NCI-H460 (cell line): ENCODE measurements around the gene ARPC4. TPM values are rescaled to one million over a fixed set of nuclear protein-coding genes. Genes with fewer than 3 reads are reported as not detected.
"Not testable (repeated sequence)": the region's sequence is repeated elsewhere in the genome, so short reads cannot be mapped to it uniquely, and the experiment has no call there.

Experiments
- DNase-seq: peaks from one replicate; pipeline ENCODE4 v3.0.0-alpha.2; 2016; ENCODE audit warnings: low read depth; ENCODE audit errors: extremely low read depth
- total RNA-seq: library from RNA; depleted of rRNA; stranded (reverse); fragments of >200 nt; shearing (Covaris generic); gene quantifications from 2 replicates; pipeline ENCODE4 v1.2.3, GENCODE V29; 2014; rRNA removed

Gene ARPC4
- total RNA-seq, 1 experiment from 2014 or later = 97.3 TPM

DNA sequence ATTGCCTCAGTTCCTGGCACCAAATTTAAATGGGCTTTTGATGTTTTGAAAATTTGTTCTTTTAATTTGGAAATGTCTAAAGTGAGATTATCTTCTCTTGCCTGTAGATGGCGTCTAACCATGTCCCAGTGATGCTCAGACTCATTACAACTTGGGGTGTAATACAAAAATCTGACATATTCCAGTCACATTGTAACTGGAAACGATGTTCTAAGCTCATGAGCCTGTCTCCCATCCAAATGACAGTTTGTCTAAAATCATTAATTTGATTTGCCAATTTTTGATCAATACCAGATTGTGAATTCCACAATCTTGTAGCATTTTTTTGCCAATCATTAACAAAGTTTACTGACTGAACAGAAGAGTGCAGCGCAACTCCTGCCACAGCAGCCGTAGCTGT, 56.0 kb downstream of the ARPC4 start:
- not testable (repeated sequence) for DNase-seq

GRCh38 chr3:9851383-9851782, 58.5 kb downstream of the ARPC4 start:
- DNase-seq = not testable (repeated sequence)

DNA sequence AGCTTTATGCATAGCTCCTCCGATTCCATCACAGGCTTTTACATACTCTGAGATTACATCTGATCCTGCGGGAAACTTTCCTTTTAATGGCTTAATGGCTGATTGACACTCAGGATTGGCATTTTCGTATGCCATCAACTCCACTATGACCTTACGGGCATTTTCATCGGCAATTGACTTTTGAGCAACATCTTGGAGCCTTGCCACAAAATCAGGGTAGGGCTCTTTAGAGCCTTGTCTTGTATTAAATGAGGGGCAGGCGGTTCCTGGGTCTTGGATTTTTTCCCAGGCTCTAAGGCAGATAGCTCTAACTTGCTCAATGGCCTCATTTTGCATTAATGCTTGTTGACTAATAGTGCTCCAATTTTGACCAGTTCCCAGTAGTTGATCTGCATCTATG, 59.0 kb downstream of the ARPC4 start:
- DNase-seq = not testable (repeated sequence)

GRCh38 chr3:9852528-9852927, 59.6 kb downstream of the ARPC4 start:
- DNase-seq = no peak

GRCh38 chr3:9854291-9854940, 61.5 kb downstream of the ARPC4 start:
- DNase-seq = not testable (repeated sequence)

DNA sequence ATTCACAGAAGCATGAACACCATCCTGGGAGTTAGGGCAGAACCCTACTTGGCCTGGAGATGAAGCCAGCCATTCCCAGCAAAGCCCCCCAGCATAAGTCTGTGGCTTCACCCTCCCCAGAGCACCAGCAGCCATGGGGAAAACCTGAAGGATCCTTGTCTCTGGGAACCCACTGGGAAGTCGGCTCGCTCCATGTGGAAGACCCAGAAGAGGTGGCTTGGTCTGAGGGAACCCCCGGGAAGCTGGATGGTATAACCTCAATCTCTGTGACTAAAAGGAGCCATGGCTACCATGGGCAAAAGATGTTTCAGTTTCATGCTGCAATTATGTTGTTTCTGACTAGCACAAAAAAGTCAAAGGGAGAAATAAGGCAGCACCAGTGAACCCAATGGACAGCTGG, 62.7 kb downstream of the ARPC4 start:
- no peak for DNase-seq

Other genes with a start within 250 kb of the ARPC4 start
- gene LHFPL4, start 239.3 kb upstream of the ARPC4 start, total RNA-seq = not detected in 2 replicates
- gene MTMR14, start 143.6 kb upstream of the ARPC4 start, total RNA-seq = 22.6 and 23.3 TPM in 2 replicates
- gene CPNE9, start 89.2 kb upstream of the ARPC4 start, total RNA-seq = not detected in 2 replicates
- 6.3 and 7.8 TPM in 2 replicates for gene BRPF1, start 61.3 kb upstream of the ARPC4 start, total RNA-seq
- gene OGG1, start 43.1 kb upstream of the ARPC4 start, total RNA-seq = 10.1 and 13.9 TPM in 2 replicates
- gene CAMK1, start 23.1 kb upstream of the ARPC4 start, total RNA-seq = 27.1 and 28.2 TPM in 2 replicates
- gene TADA3, start 609 bp upstream of the ARPC4 start, total RNA-seq = 45.6 and 49.2 TPM in 2 replicates
- gene TTLL3, start 17.2 kb downstream of the ARPC4 start, total RNA-seq = 5.2 and 8.2 TPM in 2 replicates
- gene RPUSD3, start 50.9 kb downstream of the ARPC4 start, total RNA-seq = 22.2 and 25.3 TPM in 2 replicates
- not detected in 2 replicates for gene CIDEC, start 87.2 kb downstream of the ARPC4 start, total RNA-seq
- 30.2 and 35.3 TPM in 2 replicates for gene JAGN1, start 97.5 kb downstream of the ARPC4 start, total RNA-seq
- gene IL17RE, start 109.8 kb downstream of the ARPC4 start, total RNA-seq = 0.12 and 0.23 TPM in 2 replicates
- 18.7 and 24.4 TPM in 2 replicates for gene IL17RC, start 124.0 kb downstream of the ARPC4 start, total RNA-seq
- gene CRELD1, start 140.8 kb downstream of the ARPC4 start, total RNA-seq = 12.8 and 13.6 TPM in 2 replicates
- 0.45 and 0.72 TPM in 2 replicates for gene PRRT3, start 159.3 kb downstream of the ARPC4 start, total RNA-seq
- 63.7 and 71.2 TPM in 2 replicates for gene EMC3, start 193.8 kb downstream of the ARPC4 start, total RNA-seq
- 18.2 and 21.0 TPM in 2 replicates for gene FANCD2, start 233.4 kb downstream of the ARPC4 start, total RNA-seq